ENCODE results near the gene RIN3. TPM values are rescaled to one million over a fixed set of nuclear protein-coding genes. Genes with fewer than 3 reads are reported as not detected.
"Not testable (repeated sequence)": the region's sequence is repeated elsewhere in the genome, so short reads cannot be mapped to it uniquely, and the experiment has no call there.

RIN3 gene
- total RNA-seq, 1 donor from 2014 or later: 0.51 TPM

DNA sequence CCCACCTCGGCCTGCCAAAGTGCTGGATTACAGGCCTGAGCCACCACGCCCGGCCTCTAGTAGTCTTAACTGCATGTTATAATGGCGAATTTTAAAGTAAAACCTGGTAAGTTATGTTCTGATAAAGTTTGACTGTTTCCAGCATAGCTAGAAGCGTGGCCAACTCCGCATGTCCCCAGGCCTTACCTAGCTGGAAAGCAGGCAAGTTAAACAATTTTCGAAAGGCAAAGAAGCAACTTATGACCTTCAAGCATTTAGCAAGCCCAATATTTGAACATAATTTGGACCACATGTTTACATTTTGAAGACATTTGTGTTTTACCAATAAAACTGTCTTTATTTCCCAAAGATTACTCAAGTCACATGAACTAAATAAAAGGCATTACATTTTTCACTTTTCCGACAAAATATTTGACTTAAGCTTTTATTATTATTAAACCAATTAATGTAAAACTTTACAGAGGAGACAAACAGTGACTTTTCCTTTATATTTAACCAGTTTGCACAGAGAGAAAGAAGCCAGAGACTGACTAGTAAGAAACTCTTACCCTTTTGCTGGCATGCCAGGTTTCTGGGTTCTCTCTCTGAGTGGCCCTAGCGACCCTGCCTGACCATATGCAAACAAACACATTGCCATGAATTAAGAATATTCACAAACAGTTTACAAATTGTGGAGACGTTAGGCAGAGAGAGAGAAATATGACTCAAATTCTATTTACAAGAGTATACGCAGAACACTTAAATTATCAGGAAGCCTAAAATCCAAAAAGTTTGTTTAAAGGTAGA is 106.3 kb downstream of the RIN3 start:
- no peak for DNase-seq (ENCODE audit: low read depth)

DNA sequence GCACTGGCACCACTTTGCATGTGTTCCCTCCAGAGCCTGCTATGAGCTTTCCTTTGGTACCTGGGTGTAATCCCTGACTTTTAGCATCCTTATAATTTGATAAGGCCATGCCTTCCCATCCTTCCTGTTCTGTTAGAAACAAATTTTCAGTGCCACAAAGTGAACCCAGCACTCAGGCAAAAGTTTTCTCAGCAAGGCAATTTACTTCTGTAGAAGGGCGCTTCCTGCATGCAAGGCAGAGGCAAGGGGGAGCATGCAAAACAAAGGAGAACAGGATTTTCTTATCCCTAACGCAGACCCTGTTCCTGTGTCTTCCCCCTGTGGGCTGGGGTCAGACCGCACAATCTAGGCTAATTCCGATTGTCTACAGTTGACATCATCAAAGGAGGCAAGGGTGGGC is 108.7 kb downstream of the RIN3 start:
- no peak for DNase-seq (ENCODE audit: low read depth)

DNA sequence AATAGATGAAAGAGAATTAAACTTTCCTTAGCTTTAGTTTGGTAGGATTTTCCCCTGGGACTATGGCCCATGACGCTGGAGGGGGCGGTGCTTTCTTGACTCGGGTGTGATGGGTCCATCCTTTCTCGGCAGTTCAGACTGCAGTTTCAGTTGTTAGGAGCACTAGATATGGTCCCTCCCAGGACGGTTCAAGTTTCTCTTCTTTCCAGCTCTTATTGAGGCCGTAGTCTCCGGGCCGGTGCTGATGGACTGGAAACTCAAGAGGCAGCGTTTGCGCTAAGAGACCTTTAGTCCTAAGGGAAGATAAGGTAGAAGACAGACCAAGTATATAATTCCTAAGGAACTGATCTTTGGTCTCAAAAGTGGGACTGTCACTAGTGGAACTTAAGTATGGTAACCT is 111.2 kb downstream of the RIN3 start:
- DNase-seq (ENCODE audit: low read depth): no peak

DNA sequence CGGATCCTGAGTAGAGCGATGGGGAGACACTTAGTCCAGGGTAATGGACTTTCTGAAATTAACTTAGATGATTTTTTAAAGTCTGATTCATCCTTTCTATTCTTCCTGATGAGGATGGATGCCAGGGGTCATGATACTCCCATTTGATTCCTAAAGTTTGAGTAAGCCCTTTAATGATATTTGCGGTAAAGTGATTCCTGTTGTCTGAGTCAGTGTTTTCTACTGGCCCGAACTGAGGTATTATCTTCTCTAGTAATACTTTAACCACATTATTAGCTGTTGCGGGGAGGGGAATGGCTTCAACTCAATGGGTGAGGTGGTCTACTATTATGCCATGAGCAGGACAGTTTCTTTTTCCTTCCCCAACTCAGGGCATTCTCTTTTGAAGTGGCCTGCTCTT is 111.6 kb downstream of the RIN3 start:
- peak; percentile 72 for DNase-seq (ENCODE audit: low read depth)

DNA sequence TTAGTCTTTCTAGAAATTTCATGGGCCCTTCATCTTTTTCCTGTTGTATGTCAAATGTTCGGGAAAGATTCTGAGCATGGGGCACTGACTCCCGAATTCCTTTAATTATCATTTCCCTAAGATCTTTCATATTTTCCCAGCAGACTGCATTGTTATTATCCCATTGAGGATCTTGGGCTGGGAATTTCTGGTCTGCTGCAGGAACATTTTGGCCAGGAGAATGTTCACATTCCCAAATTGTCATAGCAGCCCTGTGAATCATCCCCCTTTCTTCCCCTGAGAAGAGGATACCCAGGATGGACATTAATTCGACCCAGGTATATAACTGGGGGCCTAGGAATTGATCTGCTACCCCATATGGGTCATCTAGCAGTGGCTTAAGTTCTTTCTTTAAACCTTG is 112.5 kb downstream of the RIN3 start:
- DNase-seq (ENCODE audit: low read depth): no peak

DNA sequence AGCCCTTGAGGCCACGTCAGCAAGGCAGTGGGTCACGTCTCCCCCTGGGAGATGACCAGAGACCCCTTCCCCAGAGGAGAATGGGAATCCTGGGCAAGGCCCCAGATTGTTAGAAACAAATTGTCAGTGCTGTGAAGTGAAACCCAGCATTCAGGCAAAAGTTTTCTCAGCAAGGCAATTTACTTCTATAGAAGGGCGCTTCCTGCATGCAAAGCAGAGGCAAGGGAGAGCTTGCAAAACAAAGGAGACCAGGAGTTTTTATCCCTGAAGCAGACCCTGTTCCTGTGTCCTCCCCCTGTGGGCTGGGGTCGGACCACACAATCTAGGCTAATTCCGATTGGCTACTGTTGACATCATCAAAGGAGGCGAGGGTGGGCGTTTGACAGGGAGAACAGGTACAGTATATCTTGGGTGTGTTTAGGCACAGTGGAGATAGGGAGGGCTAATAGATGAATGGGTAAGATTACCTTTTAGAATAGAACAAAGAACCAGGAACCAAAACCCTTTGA is 114.2 kb downstream of the RIN3 start:
- no peak for DNase-seq (ENCODE audit: low read depth)

DNA sequence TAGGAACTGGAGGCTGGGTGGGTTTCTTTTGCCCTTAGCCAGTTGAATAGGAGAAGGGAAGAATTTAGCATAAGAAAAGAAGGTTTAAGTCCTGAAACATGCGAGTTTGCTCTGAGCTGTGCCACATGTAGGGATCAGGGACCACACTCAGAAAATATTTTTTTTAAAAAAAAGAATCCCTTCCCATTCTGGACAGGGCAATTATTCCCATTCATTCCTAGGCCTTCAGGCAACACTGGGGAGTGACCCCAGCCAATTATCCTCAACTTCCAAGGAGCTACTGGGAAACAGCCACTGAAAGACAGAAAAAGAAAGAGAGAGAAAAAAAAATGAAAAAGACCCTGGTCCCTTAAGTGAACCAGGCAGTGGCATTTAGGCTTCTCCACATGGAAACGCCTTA is 115.1 kb downstream of the RIN3 start:
- DNase-seq (ENCODE audit: low read depth): no peak

DNA sequence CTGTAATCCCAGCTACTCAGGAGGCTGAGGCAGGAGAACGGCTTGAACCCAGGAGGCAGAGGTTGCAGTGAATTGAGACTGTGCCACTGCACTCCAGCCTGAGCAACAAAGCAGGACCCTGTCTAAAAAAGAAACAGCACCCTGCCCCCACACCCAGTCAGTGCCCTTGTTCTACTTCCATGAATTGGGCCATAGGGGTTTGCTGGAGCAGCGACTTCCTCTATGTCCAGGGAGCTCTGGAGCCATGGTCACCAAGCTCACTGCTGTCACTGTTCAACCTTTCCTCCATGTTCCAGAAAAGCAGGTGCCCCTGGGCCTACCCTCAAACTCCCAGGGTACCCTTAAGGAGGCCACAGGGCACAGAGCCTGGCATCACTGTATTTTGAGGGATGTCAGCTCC is 116.8 kb downstream of the RIN3 start:
- DNase-seq (ENCODE audit: low read depth): no peak

DNA sequence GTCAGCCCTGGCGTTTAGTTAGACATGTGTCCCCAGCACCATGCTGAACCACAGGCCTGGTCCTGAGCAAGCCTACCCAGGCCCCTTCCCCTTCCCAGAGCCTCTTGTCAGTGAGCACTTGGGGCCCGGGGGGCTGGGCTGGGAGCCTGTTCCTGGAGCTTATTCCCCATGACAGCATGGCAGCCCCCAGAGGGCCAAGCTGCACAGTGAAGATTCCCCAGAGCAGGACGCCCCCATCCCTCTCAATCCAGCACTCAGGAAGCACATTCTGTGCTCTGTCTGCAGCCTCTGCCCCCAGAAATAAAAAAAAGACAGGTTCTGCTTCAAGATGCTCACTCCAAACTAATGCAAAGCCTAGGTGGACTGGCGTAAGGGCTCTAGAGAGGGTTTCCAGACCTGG is 117.5 kb downstream of the RIN3 start:
- no peak for DNase-seq (ENCODE audit: low read depth)

DNA sequence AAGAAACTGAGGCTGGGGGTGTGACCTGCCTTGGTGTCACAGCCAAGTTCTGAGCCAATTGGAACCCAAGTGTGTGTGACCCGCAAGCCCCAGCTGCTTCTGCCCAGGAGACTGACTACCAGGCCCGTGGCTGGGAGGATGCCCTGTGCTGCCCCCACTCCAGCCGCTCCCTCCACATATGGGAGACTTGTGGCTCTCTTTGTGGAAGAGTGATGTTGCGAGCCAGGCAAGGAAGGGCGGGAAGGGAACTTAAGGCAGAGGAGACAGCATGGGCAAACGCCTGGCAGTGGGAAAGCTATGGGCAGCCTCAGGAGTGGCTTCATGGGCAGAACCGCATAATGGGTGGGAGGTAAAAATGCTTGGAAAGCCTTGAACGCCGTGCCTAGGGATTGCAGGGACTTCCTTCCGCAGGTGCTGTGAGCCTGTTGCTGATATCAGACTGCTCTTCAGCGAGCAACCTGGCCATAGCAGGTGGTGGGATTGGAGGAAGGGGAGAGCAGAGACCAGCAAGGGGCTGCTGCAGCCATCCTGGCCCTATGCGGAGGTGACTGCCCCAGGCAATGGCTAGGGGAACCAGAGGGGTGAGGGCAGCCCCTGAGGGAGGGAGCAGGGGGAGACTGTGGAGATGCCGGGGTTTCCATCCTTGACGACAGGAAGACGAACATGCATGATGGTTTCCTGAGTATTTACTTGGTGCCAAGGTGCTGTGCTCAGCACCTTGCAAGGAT is 119.1 kb downstream of the RIN3 start:
- no peak for DNase-seq (ENCODE audit: low read depth)

DNA sequence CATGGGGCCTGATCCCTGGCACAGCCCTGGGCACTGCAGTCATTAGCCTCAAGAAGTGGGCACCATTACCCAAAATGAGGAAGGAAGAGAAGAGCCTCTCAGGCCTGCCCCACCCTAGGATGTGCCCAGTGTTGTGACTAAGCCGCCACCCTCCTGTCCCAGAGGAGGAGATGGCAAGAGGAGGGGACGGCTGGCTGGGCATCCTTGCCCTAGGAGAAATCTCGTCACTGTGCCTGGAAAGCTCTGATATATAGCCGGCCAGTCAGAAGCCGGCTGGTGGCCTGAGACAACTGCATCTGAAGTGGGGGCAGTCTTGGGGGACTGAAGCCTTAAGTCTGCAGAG is 119.7 kb downstream of the RIN3 start:
- DNase-seq (ENCODE audit: low read depth): no peak

DNA sequence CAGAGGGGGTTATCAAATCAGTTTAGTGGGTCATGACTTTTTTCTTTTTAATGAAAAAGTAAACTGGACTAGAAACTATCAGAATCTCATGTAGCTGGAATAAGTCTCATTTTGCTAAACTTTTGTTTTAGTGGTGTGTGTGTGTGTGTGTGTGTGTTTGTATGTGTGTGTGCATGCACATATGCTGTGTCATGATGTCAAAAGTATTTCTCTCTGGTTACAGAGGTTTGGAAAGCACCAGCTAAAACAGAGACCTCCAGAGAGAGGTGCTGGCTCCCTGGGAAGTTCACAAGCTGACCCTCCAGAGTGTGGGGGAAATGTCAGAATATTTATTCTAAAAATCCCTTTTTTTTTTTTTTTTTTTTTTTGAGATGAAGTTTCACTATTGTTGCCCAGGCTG is 120.1 kb downstream of the RIN3 start:
- DNase-seq (ENCODE audit: low read depth): no peak

DNA sequence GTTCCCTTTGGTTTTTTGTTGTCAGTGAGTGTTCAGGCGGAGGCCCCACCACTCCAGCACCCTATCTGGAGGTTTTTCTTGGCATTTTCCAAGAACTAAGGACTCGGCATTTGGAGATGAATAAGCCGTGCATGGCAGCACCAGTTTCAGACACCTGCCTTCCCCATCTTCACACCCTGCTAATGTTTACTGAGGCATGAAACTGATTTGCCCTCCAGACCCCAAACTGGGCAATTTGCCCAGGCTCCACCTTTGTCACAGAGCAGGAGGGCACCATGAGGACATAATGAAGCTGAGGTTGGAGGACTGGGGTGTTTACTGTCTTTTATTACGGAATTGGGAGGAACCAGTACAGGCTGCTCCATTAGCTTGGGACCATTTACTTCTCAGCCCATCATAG is 121.5 kb downstream of the RIN3 start:
- DNase-seq (ENCODE audit: low read depth): no peak

DNA sequence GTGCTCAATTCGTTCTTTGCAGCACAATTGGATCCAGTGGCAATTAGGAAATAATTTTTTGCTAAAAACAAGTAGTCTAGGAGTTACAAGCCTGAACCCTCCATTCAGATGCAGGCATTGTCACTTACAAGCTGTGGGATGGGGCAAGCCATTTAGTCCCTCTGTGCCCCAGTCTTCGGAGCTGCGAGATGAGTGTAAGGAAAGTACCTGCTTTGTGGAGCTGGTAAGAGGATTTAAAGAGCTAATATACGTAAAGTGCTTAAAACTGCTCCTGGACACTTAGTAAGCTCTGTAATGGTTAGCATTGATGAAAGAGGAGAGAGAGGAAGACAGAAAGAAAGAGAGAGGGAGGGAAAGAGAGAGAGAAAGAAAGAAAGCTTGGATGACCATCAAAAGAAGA is 122.3 kb downstream of the RIN3 start:
- DNase-seq (ENCODE audit: low read depth): no peak

DNA sequence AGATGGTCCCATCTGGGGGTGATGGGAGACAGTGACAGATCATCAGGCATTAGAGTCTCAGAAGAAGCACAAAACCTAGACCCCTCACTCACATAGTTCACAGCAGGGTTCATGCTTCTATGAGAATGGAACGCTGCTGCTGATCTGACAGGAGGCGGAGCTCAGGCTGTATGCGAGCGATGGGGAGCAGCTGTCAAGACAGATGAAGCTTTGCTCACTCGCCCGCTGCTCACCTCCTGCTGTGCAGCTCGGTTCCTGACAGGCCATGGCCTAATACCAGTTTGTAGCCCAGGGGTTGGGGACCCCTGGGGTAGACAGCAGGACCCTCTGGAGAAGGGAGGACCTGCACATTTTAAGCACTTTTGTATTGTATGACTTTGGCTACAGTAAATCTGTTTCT is 123.6 kb downstream of the RIN3 start:
- peak; percentile 61 for DNase-seq (ENCODE audit: low read depth)

DNA sequence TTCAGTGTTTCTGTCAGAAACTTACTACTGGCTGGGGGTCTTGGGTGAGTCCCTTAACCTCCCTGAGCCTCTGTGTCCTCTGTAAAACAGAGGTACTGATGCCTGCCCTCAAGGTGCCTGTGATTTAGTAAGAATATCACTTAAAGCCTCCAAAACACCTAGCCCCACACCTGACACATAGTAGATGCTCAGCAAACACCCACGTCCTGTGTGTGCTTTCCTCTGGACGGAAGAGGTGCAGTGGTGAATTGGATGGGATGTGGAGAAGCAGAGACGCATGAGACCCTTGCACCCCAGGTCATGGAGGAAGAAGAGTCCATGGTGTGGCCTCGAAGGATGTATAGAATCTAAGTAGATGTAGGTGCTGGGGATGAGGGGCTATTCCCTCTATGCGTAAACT is 124.3 kb downstream of the RIN3 start:
- DNase-seq (ENCODE audit: low read depth): no peak

DNA sequence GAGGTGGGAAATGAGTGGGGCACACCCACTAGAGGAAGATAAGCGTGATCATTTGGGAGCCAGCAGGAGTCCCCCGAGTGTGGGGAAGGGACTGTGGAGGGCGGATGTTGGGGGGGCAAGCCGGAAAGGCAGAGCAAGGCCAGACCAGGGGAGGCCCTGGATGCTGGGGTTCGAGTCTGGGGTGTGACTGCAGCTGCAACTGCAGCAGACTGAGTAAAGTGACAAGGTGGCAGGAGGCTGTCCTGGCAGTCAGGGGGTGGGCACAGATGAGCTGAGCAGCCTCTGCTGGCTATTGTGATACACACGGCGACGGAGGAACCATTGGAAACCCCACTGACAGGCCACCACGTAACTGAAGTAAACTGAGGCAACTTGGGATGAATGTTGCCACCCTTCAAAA is 124.7 kb downstream of the RIN3 start:
- no peak for DNase-seq (ENCODE audit: low read depth)

DNA sequence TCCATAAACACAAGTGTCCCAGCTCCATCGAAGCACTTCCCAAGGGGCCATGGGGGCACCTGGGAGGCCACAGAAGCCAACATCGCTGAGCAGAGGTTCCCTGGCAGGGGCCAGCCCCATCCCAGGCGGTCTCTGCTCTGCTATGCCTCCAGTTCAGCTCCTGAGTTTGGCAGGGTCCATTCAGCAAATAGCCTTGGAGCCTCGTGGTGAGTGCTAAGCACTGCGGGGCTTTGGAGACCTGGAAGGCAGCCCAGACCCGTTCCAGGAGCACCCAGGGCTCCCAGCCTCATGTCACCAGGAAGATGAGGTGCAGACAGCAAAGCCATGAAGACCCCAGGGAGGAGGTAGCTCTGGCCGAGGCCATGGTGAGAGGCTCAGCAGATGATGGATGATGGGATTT is 125.3 kb downstream of the RIN3 start:
- DNase-seq (ENCODE audit: low read depth): no peak

DNA sequence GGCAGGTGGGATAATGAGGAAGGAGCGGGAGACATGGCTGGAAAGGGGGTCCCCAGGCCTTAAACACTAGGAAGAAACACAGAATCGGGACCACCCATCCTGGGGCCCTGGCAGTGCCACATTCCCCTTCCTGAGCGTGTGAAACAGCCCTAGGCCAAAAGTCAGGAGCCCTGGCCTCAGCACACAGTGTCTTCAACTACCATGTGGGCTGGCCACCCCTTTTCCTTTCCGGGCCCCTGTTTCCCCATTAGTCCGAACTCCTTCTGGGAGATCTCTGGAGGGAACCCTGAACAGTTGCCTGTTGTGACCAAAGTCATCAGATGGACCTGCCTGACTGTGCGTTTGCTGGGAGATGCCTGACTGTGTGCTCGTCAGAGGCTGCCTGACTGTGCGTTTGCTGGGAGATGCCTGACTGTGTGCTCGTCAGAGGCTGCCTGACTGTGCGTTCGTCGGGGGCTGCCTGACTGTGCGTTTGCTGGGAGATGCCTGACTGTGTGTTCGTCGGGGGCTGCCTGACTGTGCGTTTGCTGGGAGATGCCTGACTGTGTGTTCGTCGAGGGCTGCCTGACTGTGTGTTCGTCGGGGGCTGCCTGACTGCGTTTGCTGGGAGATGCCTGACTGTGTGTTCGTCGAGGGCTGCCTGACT is 126.0 kb downstream of the RIN3 start:
- not testable (repeated sequence) for DNase-seq (ENCODE audit: low read depth)

DNA sequence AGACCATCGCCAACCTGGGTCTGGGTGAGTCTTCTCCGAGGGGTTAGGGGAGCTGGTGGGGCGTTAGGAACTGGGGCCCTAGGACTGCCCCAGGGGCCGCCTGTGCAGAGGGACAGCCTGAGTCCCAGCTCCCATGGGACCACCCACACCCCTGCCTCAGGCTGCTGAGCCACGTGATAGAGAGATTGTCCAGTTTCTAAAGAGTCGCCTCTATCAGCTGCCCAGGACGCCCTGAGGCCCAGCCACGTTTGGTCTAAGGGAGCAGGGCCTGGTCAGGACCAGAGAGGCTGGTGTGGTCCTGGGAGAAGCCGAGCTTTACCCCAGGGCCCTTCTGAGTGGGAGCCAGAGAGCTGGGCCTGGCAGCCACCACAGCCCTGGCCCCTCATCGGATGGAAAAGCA is 127.7 kb downstream of the RIN3 start:
- DNase-seq (ENCODE audit: low read depth): no peak

DNA sequence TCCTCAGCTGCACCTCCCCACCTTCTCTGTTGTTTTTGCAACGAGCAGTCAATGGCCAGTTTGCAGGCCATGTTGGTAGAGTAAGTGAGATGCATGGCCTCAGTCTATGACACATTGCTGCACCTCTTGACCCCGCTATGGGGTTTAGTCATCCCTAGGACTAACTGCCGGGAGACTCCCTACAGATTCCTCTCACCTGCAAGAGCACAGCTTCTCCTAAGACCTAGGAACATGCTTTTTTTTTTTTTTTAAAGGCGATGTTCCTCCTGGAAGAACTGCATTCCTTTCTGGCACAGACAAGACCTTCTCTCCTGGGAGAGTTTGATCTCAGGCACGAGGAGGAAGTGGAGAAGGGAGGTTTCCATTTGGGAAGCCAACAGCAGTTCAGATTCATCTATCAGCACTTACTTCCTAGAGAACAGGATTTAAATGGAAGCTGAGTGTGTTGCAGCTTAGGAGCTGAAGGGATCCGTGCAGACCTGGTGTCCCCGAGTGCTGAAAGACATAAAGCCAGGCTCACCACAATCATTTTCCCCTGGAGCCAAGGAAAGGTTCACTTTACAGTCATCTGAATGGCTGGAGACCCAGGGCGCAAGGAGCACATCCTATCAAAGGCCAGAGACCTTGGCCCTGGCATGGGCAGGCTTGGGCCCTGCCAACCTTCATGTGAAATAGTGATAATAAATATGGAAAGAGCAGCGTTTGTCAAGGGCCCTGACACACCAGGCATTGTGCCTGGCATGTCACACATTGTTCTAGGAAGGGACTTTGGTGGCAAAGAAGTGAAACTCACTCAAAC is 130.8 kb downstream of the RIN3 start:
- no peak for DNase-seq (ENCODE audit: low read depth)

All from myocyte (in vitro differentiated cells).